ENCODE results near the gene ALKBH6.

Gene ALKBH6

DNA sequence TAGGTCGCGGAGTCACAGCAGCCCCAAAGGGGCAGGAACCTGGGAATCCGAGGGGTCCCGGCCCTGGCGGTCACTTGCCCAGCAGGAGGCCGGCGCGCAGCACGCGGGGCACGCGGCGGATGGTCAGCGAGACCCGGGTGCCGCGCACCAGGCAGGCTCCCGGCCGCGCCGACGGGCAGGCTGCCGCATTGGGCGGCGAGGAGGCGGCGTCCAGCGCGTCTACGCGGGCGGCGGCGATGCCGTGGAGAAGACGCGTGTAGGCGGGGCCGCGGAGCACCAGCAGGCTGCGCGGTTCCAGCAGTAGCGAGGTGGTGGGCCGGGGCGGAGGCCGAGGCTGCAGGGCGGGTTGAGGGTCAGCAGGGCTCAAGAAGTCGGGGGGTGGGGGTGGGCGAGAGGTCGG lies 4.8 kb downstream of the ALKBH6 start:
- peak; percentile 73 for ATAC-seq
- TF ChIP-seq RARB (CRISPR knock-in tag; IDR thresholded peaks at IDR 0.05), result no peak
- TF ChIP-seq CSDC2 (CRISPR knock-in tag; IDR thresholded peaks at IDR 0.05), result no peak
- no peak for TF ChIP-seq SNAI2 (CRISPR knock-in tag; IDR thresholded peaks at IDR 0.05)
- TF ChIP-seq TOX (CRISPR knock-in tag; IDR thresholded peaks at IDR 0.05; ENCODE audit: borderline replicate concordance), result no peak
- TF ChIP-seq, protein P1, sequence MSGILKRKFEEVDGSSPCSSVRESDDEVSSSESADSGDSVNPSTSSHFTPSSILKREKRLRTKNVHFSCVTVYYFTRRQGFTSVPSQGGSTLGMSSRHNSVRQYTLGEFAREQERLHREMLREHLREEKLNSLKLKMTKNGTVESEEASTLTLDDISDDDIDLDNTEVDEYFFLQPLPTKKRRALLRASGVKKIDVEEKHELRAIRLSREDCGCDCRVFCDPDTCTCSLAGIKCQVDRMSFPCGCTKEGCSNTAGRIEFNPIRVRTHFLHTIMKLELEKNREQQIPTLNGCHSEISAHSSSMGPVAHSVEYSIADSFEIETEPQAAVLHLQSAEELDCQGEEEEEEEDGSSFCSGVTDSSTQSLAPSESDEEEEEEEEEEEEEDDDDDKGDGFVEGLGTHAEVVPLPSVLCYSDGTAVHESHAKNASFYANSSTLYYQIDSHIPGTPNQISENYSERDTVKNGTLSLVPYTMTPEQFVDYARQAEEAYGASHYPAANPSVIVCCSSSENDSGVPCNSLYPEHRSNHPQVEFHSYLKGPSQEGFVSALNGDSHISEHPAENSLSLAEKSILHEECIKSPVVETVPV (CRISPR knock-in tag; IDR thresholded peaks at IDR 0.05), result no peak
- TF ChIP-seq ISL1 (CRISPR knock-in tag; IDR thresholded peaks at IDR 0.05), result no peak

DNA sequence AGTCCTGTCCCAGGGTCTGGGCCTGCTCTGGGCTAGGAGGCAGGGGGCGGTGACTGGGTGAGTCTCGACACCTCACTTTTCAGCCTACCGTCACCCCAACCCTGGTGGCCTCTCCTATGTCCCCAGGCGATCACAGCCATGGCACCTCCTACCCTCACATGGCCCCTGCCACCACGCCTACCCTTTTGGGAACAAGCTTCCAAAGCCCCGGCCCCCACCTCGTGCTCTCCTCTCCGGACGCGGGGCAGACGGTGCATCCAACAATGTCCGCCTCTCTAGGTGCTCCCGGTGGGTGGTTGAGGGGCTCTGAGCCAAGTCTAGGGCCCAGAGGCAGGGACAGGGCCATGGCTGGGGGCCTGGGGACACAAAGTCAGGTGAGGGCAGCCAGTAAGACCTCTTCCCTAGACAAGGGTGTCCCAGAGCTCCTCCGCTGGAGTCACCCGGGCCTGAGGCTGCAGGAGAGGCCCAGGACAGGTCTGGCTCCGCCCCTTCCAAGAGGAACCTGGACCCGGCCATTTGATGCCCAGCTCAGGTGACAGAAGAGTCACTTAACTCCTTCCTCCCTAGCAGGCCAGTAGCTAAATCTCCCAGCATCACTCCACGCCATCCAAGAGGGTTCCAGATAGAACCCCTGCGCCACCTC lies 5.6 kb downstream of the ALKBH6 start, which contains the start of gene SYNE4:
TSS of gene SYNE4 (minus strand) at position 478 of the 643 bp plus-strand sequence. CDS start at position 346, 132 bp downstream.
- ATAC-seq, result no peak
- TF ChIP-seq CSDC2 (CRISPR knock-in tag; IDR thresholded peaks at IDR 0.05) (no peak), ISL1 (CRISPR knock-in tag; IDR thresholded peaks at IDR 0.05) (no peak), OSR1 (CRISPR knock-in tag; IDR thresholded peaks at IDR 0.05) (no peak), SNAI2 (CRISPR knock-in tag; IDR thresholded peaks at IDR 0.05) (no peak), ARNTL (CRISPR knock-in tag; IDR thresholded peaks at IDR 0.05; ENCODE audit: borderline replicate concordance, low read depth) (no peak), TOX (CRISPR knock-in tag; IDR thresholded peaks at IDR 0.05; ENCODE audit: borderline replicate concordance) (no peak)

DNA sequence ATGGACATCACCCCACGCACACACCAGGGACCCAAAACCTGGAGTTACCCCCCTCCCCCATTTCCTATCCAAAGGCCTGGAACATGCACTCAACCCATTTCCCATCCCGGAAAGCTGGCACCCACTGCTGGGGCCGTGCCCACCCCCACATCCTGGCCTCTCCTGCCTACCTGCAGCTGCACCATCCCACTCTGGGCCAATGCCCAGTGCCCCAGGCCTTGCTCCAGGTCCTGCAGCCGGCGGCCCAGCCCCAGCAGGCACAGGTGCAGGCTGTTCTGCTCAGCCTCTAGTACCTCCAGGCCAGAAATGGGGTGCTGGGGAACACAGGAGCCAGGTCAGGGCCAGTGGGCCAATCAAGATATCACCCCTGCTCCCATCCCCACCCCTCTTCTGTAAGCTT lies 7.1 kb downstream of the ALKBH6 start:
- ATAC-seq, result no peak
- TF ChIP-seq, protein P1 (CRISPR knock-in tag; IDR thresholded peaks at IDR 0.05), result no peak
- no peak for TF ChIP-seq TCF4 (CRISPR knock-in tag; IDR thresholded peaks at IDR 0.05; ENCODE audit: borderline replicate concordance)
- no peak for TF ChIP-seq PPARA (CRISPR knock-in tag; IDR thresholded peaks at IDR 0.05; ENCODE audit: borderline replicate concordance)
- TF ChIP-seq RARB (CRISPR knock-in tag; IDR thresholded peaks at IDR 0.05), result no peak
- TF ChIP-seq CSDC2 (CRISPR knock-in tag; IDR thresholded peaks at IDR 0.05), result no peak
- no peak for TF ChIP-seq ZNF70 (CRISPR knock-in tag; IDR thresholded peaks at IDR 0.05)
- TF ChIP-seq BACH2 (CRISPR knock-in tag; IDR thresholded peaks at IDR 0.05; ENCODE audit: borderline replicate concordance), result no peak
- TF ChIP-seq OSR1 (CRISPR knock-in tag; IDR thresholded peaks at IDR 0.05), result no peak
- no peak for TF ChIP-seq ZNF565 (CRISPR knock-in tag; conservative IDR thresholded peaks at IDR 0.05; ENCODE audit: low read depth)

DNA sequence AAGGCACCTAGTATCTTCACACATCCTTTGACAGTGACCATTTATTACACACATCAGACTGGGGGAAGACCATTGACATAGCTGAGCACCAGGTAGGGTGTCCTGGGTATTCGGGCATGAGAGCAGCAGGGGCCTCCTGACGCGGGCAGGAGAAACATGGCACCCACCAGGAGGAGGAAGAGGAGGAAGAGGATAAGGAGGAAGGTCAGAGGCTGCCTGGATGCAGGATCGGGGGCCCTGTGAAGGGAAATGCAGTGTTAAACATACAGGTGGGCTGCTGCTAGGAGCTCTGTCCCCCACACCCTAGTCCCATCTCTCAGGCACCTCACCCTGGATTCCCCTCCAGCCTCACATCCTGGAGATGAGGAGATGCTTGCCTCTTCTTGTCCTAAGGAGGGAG lies 10.7 kb downstream of the ALKBH6 start:
- no peak for ATAC-seq
- TF ChIP-seq, protein P2, sequence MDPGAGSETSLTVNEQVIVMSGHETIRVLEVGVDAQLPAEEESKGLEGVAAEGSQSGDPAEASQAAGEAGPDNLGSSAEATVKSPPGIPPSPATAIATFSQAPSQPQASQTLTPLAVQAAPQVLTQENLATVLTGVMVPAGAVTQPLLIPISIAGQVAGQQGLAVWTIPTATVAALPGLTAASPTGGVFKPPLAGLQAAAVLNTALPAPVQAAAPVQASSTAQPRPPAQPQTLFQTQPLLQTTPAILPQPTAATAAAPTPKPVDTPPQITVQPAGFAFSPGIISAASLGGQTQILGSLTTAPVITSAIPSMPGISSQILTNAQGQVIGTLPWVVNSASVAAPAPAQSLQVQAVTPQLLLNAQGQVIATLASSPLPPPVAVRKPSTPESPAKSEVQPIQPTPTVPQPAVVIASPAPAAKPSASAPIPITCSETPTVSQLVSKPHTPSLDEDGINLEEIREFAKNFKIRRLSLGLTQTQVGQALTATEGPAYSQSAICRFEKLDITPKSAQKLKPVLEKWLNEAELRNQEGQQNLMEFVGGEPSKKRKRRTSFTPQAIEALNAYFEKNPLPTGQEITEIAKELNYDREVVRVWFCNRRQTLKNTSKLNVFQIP (CRISPR knock-in tag; IDR thresholded peaks at IDR 0.05; ENCODE audit: borderline replicate concordance, low read depth), result no peak
- TF ChIP-seq TCF4 (CRISPR knock-in tag; IDR thresholded peaks at IDR 0.05; ENCODE audit: borderline replicate concordance) (no peak), CSDC2 (CRISPR knock-in tag; IDR thresholded peaks at IDR 0.05) (no peak), ZNF565 (CRISPR knock-in tag; conservative IDR thresholded peaks at IDR 0.05; ENCODE audit: low read depth) (no peak), SNAI2 (CRISPR knock-in tag; IDR thresholded peaks at IDR 0.05) (no peak), ZNF70 (CRISPR knock-in tag; IDR thresholded peaks at IDR 0.05) (no peak), BACH2 (CRISPR knock-in tag; IDR thresholded peaks at IDR 0.05; ENCODE audit: borderline replicate concordance) (no peak), GLIS3 (CRISPR knock-in tag; IDR thresholded peaks at IDR 0.05) (no peak), ISL1 (CRISPR knock-in tag; IDR thresholded peaks at IDR 0.05) (no peak), RARB (CRISPR knock-in tag; IDR thresholded peaks at IDR 0.05) (no peak), TOX (CRISPR knock-in tag; IDR thresholded peaks at IDR 0.05; ENCODE audit: borderline replicate concordance) (no peak), ZC3H10 (CRISPR knock-in tag; IDR thresholded peaks at IDR 0.05) (no peak), ZNF8 (CRISPR knock-in tag; IDR thresholded peaks at IDR 0.05) (no peak)
- TF ChIP-seq, protein P1 (CRISPR knock-in tag; IDR thresholded peaks at IDR 0.05), result no peak
- TF ChIP-seq, protein P3, sequence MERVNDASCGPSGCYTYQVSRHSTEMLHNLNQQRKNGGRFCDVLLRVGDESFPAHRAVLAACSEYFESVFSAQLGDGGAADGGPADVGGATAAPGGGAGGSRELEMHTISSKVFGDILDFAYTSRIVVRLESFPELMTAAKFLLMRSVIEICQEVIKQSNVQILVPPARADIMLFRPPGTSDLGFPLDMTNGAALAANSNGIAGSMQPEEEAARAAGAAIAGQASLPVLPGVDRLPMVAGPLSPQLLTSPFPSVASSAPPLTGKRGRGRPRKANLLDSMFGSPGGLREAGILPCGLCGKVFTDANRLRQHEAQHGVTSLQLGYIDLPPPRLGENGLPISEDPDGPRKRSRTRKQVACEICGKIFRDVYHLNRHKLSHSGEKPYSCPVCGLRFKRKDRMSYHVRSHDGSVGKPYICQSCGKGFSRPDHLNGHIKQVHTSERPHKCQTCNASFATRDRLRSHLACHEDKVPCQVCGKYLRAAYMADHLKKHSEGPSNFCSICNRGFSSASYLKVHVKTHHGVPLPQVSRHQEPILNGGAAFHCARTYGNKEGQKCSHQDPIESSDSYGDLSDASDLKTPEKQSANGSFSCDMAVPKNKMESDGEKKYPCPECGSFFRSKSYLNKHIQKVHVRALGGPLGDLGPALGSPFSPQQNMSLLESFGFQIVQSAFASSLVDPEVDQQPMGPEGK (CRISPR knock-in tag; IDR thresholded peaks at IDR 0.05; ENCODE audit: borderline replicate concordance), result no peak
- TF ChIP-seq, protein P4, sequence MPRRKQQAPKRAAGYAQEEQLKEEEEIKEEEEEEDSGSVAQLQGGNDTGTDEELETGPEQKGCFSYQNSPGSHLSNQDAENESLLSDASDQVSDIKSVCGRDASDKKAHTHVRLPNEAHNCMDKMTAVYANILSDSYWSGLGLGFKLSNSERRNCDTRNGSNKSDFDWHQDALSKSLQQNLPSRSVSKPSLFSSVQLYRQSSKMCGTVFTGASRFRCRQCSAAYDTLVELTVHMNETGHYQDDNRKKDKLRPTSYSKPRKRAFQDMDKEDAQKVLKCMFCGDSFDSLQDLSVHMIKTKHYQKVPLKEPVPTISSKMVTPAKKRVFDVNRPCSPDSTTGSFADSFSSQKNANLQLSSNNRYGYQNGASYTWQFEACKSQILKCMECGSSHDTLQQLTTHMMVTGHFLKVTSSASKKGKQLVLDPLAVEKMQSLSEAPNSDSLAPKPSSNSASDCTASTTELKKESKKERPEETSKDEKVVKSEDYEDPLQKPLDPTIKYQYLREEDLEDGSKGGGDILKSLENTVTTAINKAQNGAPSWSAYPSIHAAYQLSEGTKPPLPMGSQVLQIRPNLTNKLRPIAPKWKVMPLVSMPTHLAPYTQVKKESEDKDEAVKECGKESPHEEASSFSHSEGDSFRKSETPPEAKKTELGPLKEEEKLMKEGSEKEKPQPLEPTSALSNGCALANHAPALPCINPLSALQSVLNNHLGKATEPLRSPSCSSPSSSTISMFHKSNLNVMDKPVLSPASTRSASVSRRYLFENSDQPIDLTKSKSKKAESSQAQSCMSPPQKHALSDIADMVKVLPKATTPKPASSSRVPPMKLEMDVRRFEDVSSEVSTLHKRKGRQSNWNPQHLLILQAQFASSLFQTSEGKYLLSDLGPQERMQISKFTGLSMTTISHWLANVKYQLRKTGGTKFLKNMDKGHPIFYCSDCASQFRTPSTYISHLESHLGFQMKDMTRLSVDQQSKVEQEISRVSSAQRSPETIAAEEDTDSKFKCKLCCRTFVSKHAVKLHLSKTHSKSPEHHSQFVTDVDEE (CRISPR knock-in tag; IDR thresholded peaks at IDR 0.05), result no peak

Data from SK-N-SH treated with all-trans-retinoic acid at 6 μM for 48 hours (cell line).